ENCODE measurements around the gene SFSWAP.

SFSWAP gene

GRCh38 chr12:131810726-131811125, 99.8 kb downstream of the SFSWAP start:
- no peak for TF ChIP-seq FOXP2 (optimal IDR thresholded peaks at IDR 0.05; ENCODE audit: borderline replicate concordance, extremely low read depth, extremely low read length, insufficient read depth)
- TF ChIP-seq REST (IDR thresholded peaks at IDR 0.05; ENCODE audit: insufficient read depth in 1 of 2, low read depth in 2 of 2, low read length in 2 of 2) = no peak

- TF ChIP-seq FOXP2 (optimal IDR thresholded peaks at IDR 0.05; ENCODE audit: borderline replicate concordance, extremely low read depth, extremely low read length, insufficient read depth) (no peak), SIN3A (IDR thresholded peaks at IDR 0.05; ENCODE audit: borderline replicate concordance, insufficient read depth, low read length) (no peak), TAF1 (IDR thresholded peaks at IDR 0.05; ENCODE audit: borderline replicate concordance, insufficient read depth, low read length) (no peak), REST (IDR thresholded peaks at IDR 0.05; ENCODE audit: insufficient read depth in 1 of 2, low read depth in 2 of 2, low read length in 2 of 2) (no peak), POLR2AphosphoS5 (IDR thresholded peaks at IDR 0.05; ENCODE audit: low read depth, low read length) (no peak)
Measured at GRCh38 chr12:131815131-131815530, 104.2 kb downstream of the SFSWAP start.

GRCh38 chr12:131816495-131816894, 105.6 kb downstream of the SFSWAP start:
- TF ChIP-seq TAF1 (IDR thresholded peaks at IDR 0.05; ENCODE audit: borderline replicate concordance, insufficient read depth, low read length) = no peak
- no peak for TF ChIP-seq REST (IDR thresholded peaks at IDR 0.05; ENCODE audit: insufficient read depth in 1 of 2, low read depth in 2 of 2, low read length in 2 of 2)
- no peak for TF ChIP-seq SIN3A (IDR thresholded peaks at IDR 0.05; ENCODE audit: borderline replicate concordance, insufficient read depth, low read length)
- no peak for TF ChIP-seq FOXP2 (optimal IDR thresholded peaks at IDR 0.05; ENCODE audit: borderline replicate concordance, extremely low read depth, extremely low read length, insufficient read depth)

GRCh38 chr12:131817241-131817640, 106.4 kb downstream of the SFSWAP start:
- TF ChIP-seq TAF1 (IDR thresholded peaks at IDR 0.05; ENCODE audit: borderline replicate concordance, insufficient read depth, low read length) (no peak), POLR2AphosphoS5 (IDR thresholded peaks at IDR 0.05; ENCODE audit: low read depth, low read length) (no peak)

GRCh38 chr12:131818821-131819585, 108.1 kb downstream of the SFSWAP start:
- TF ChIP-seq POLR2AphosphoS5 (IDR thresholded peaks at IDR 0.05; ENCODE audit: low read depth, low read length) = no peak
- no peak for TF ChIP-seq TAF1 (IDR thresholded peaks at IDR 0.05; ENCODE audit: borderline replicate concordance, insufficient read depth, low read length)
- TF ChIP-seq REST (IDR thresholded peaks at IDR 0.05; ENCODE audit: insufficient read depth in 1 of 2, low read depth in 2 of 2, low read length in 2 of 2) = no peak
- no peak for TF ChIP-seq FOXP2 (optimal IDR thresholded peaks at IDR 0.05; ENCODE audit: borderline replicate concordance, extremely low read depth, extremely low read length, insufficient read depth)
- no peak for TF ChIP-seq SIN3A (IDR thresholded peaks at IDR 0.05; ENCODE audit: borderline replicate concordance, insufficient read depth, low read length)
